Measurements from ENCODE around the gene ERCC5.

- TF ChIP-seq CTCF (IDR thresholded peaks at IDR 0.05) (no peak), ZFX (IDR thresholded peaks at IDR 0.05; ENCODE audit: borderline replicate concordance) (no peak)
Observed at GRCh38 chr13:102815788-102816187, 30.0 kb upstream of the ERCC5 start.

Data from 22Rv1 (cell line).